Central memory CD8-positive, alpha-beta T cell (primary cell): ENCODE data around the gene ITPK1.

Experiments used
- ATAC-seq: fragments of 150-1000 bp; cut with Tn5 transposase; replicated peaks from 2 replicates; pipeline ENCODE4 v1.10.0; 2022; ENCODE audit warnings: mild to moderate bottlenecking, moderate FRiP score, moderate number of reproducible peaks; ENCODE audit not compliant: poor library complexity, severe bottlenecking; ENCODE audit errors: extremely low read depth
- DNase-seq, 2 donors: peaks; one replicate each; pipeline ENCODE4 v3.0.0; 2021; ENCODE audit warnings: low spot score in 2 of 2
- H3K27ac Mint-ChIP-seq: one replicate; pipeline ENCODE4 v1.8.0; 2022; ENCODE audit warnings: low read depth, mild to moderate bottlenecking, moderate library complexity, mixed read lengths
- H3K27me3 Mint-ChIP-seq: one replicate; pipeline ENCODE4 v1.8.0; 2022; ENCODE audit warnings: mixed read lengths
- H3K36me3 Mint-ChIP-seq: one replicate; pipeline ENCODE4 v1.8.0; 2022; ENCODE audit warnings: mild to moderate bottlenecking, moderate library complexity, mixed read lengths; ENCODE audit not compliant: insufficient read depth
- H3K4me1 Mint-ChIP-seq: one replicate; pipeline ENCODE4 v1.8.0; 2022; ENCODE audit warnings: mixed read lengths
- H3K4me3 Mint-ChIP-seq: one replicate; pipeline ENCODE4 v1.8.0; 2022; ENCODE audit warnings: mild to moderate bottlenecking, moderate library complexity, mixed read lengths
- H3K9me3 Mint-ChIP-seq: one replicate; pipeline ENCODE4 v1.8.0; 2022; ENCODE audit warnings: mixed read lengths

ITPK1 gene

GRCh38 chr14:92898566-92899131 is 217.1 kb downstream of the ITPK1 start:
- DNase-seq (no peak), ATAC-seq (no peak)
- H3K27me3 Mint-ChIP-seq = peaks cover 45% of the 10 kb centered on the region

GRCh38 chr14:92897922-92898565 is 217.7 kb downstream of the ITPK1 start:
- peaks cover 8% of the 10 kb centered on the region for H3K9me3 Mint-ChIP-seq
- no peak for DNase-seq
- peak; percentile 83 for ATAC-seq
- peaks cover 39% of the 10 kb centered on the region for H3K27me3 Mint-ChIP-seq
- H3K27ac Mint-ChIP-seq = peak overlapping the region; percentile 61
- peaks cover 18% of the 10 kb centered on the region for H3K4me1 Mint-ChIP-seq
- H3K4me3 Mint-ChIP-seq = peak overlapping the region; percentile 54
- peaks cover 2% of the 10 kb centered on the region for H3K36me3 Mint-ChIP-seq

More at GRCh38 chr14:92898566-92899131, 217.1 kb downstream of the ITPK1 start:
- H3K4me1 Mint-ChIP-seq = peaks cover 18% of the 10 kb centered on the region
- peak overlapping the region; percentile 61 for H3K27ac Mint-ChIP-seq
- H3K4me3 Mint-ChIP-seq = peak overlapping the region; percentile 54
- peaks cover 2% of the 10 kb centered on the region for H3K36me3 Mint-ChIP-seq
- peaks cover 5% of the 10 kb centered on the region for H3K9me3 Mint-ChIP-seq

- Mint-ChIP-seq H3K27me3 (peaks cover 27% of the 10 kb centered on the region), H3K4me3 (no peak overlapping the region), H3K27ac (no peak overlapping the region), H3K36me3 (no peaks in the 10 kb centered on the region), H3K9me3 (peaks cover 8% of the 10 kb centered on the region), H3K4me1 (peaks cover 18% of the 10 kb centered on the region)
- ATAC-seq (no peak), DNase-seq (no peak)
These were observed 220.3 kb downstream of the ITPK1 start for GRCh38 chr14:92895352-92895878.

GRCh38 chr14:92892589-92892988 is 223.1 kb downstream of the ITPK1 start:
- no peak for ATAC-seq

GRCh38 chr14:92890830-92891588 is 224.7 kb downstream of the ITPK1 start:
- Mint-ChIP-seq H3K27me3 (peaks cover 5% of the 10 kb centered on the region), H3K27ac (no peak overlapping the region), H3K9me3 (peaks cover 8% of the 10 kb centered on the region), H3K4me1 (no peaks in the 10 kb centered on the region), H3K4me3 (no peak overlapping the region), H3K36me3 (no peaks in the 10 kb centered on the region)
- no peak for DNase-seq
- ATAC-seq = no peak

More at GRCh38 chr14:92892589-92892988, 223.1 kb downstream of the ITPK1 start:
- H3K27ac Mint-ChIP-seq = no peak overlapping the region
- H3K9me3 Mint-ChIP-seq = peaks cover 8% of the 10 kb centered on the region
- H3K27me3 Mint-ChIP-seq = peaks cover 20% of the 10 kb centered on the region
- peaks cover 5% of the 10 kb centered on the region for H3K4me1 Mint-ChIP-seq
- DNase-seq = no peak
- H3K4me3 Mint-ChIP-seq = no peak overlapping the region
- H3K36me3 Mint-ChIP-seq = no peaks in the 10 kb centered on the region

DNA sequence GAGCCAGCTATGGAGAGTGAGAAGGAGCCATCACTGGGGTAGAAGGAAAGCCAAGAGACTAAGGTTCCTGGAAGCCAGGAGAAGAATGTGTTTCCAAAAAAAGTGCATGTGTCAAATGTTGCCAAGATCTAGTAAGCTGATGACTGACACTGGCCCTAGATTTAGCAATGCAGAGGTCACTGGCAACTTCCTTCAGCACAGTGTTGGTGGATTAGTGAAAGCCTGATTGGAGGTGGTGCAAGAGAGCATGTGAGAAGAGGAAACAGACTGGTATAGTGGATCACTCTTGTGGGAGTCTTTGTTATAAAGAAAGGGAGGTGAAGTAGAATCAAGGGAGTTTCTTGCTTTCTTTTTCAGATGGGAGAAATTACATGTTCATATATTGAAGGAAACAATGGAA is 226.8 kb downstream of the ITPK1 start:
- no peak overlapping the region for H3K4me3 Mint-ChIP-seq
- H3K4me1 Mint-ChIP-seq = no peaks in the 10 kb centered on the region
- no peak for DNase-seq
- H3K27ac Mint-ChIP-seq = no peak overlapping the region
- no peak for ATAC-seq
- no peaks in the 10 kb centered on the region for H3K36me3 Mint-ChIP-seq
- H3K9me3 Mint-ChIP-seq = peaks cover 6% of the 10 kb centered on the region
- peaks cover 22% of the 10 kb centered on the region for H3K27me3 Mint-ChIP-seq

DNA sequence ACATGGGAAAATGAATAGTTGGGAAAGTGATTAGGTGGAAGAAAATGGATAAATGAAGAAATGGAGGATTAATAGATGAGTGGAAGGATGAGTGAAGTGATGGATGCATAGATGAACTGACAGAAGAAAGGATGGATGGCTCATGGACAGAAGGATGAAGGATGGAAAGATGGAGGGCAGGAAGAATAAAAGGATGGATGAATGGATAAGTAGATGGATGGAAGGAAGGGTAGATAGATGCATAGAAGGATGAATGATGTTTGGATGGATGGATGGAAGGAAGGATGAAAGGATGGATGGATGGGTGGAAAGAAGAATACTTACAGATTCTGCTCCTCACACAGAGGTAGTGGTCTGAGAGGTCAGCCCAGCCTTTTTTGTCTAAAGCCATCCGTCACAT is 228.6 kb downstream of the ITPK1 start:
- H3K36me3 Mint-ChIP-seq = no peaks in the 10 kb centered on the region
- peaks cover 23% of the 10 kb centered on the region for H3K27me3 Mint-ChIP-seq
- H3K4me3 Mint-ChIP-seq = no peak overlapping the region
- DNase-seq (no peak), ATAC-seq (no peak)
- H3K27ac Mint-ChIP-seq = no peak overlapping the region
- no peaks in the 10 kb centered on the region for H3K4me1 Mint-ChIP-seq
- H3K9me3 Mint-ChIP-seq = no peaks in the 10 kb centered on the region
